HEK293T (cell line): Measurements from ENCODE around the gene SFXN3.

Experiments used
- CTCF ChIA-PET: fragments of 350-600 bp; formaldehyde crosslinking; extraction: SDS; loops from one replicate; lab custom pipeline; 2021; ENCODE audit warnings: antibody characterized with exemption, inconsistent platforms; lab: Yijun Ruan, JAX
- POLR2A ChIA-PET: fragments of 350-600 bp; formaldehyde crosslinking; extraction: SDS; loops from one replicate; lab custom pipeline; 2020; ENCODE audit warnings: antibody characterized with exemption, inconsistent platforms; lab: Yijun Ruan, JAX
- DNase-seq: peaks from one replicate; pipeline ENCODE4 v3.0.0; 2012; ENCODE audit warnings: mixed read lengths; ENCODE audit errors: extremely low spot score
- ARNT ChIP-seq: fragments of 450-650 bp; IDR thresholded peaks from 2 replicates; pipeline ENCODE4 v1.6.1; 2017; ENCODE audit warnings: mild to moderate bottlenecking
- BHLHE40 ChIP-seq: fragments of 450-650 bp; IDR thresholded peaks from 2 replicates; pipeline ENCODE4 v1.6.1; 2016; ENCODE audit warnings: mild to moderate bottlenecking, moderate library complexity, borderline replicate concordance
- CTBP1 ChIP-seq: fragments of 450-650 bp; IDR thresholded peaks from 2 replicates; pipeline ENCODE4 v1.6.1; 2016; ENCODE audit warnings: borderline replicate concordance
- ELF4 ChIP-seq: fragments of 450-650 bp; IDR thresholded peaks from 2 replicates; pipeline ENCODE4 v1.6.1; 2017; ENCODE audit warnings: antibody characterized with exemption
- FOXA1 ChIP-seq: fragments of 450-650 bp; IDR thresholded peaks from 2 replicates; pipeline ENCODE4 v1.6.1; 2016; ENCODE audit warnings: mild to moderate bottlenecking
- FOXK2 ChIP-seq: fragments of 450-650 bp; IDR thresholded peaks from 2 replicates; pipeline ENCODE4 v1.6.1; 2016; ENCODE audit warnings: mild to moderate bottlenecking
- FOXM1 ChIP-seq: fragments of 450-650 bp; IDR thresholded peaks from 2 replicates; pipeline ENCODE4 v1.6.1; 2017; ENCODE audit warnings: mild to moderate bottlenecking, borderline replicate concordance
- HDGF ChIP-seq: fragments of 450-650 bp; IDR thresholded peaks from 2 replicates; pipeline ENCODE4 v1.6.1; 2017; ENCODE audit warnings: antibody characterized with exemption, borderline replicate concordance
- L3MBTL2 ChIP-seq: fragments of 450-650 bp; conservative IDR thresholded peaks from 2 replicates; pipeline ENCODE4 v1.6.1; 2016; ENCODE audit warnings: mild to moderate bottlenecking
- LEF1 ChIP-seq: fragments of 450-650 bp; IDR thresholded peaks from 2 replicates; pipeline ENCODE4 v1.6.1; 2017; ENCODE audit warnings: mild to moderate bottlenecking, borderline replicate concordance
- NFRKB ChIP-seq: fragments of 450-650 bp; IDR thresholded peaks from 2 replicates; pipeline ENCODE4 v1.6.1; 2016; ENCODE audit warnings: mild to moderate bottlenecking, moderate library complexity
- SP1 ChIP-seq: fragments of 450-650 bp; IDR thresholded peaks from 2 replicates; pipeline ENCODE4 v1.6.1; 2017
- SUZ12 ChIP-seq: fragments of 450-650 bp; IDR thresholded peaks from 2 replicates; pipeline ENCODE4 v1.6.1; 2016; ENCODE audit warnings: mild to moderate bottlenecking
- TARDBP ChIP-seq: fragments of 450-650 bp; IDR thresholded peaks from 2 replicates; pipeline ENCODE4 v1.6.1; 2016
- ZNF384 ChIP-seq: fragments of 450-650 bp; IDR thresholded peaks from 2 replicates; pipeline ENCODE4 v1.6.1; 2016
- TF ChIP-seq, protein P1 (sequence below): fragments of 450-650 bp; IDR thresholded peaks from 2 replicates; pipeline ENCODE4 v1.6.1; 2016

SFXN3 gene

DNA sequence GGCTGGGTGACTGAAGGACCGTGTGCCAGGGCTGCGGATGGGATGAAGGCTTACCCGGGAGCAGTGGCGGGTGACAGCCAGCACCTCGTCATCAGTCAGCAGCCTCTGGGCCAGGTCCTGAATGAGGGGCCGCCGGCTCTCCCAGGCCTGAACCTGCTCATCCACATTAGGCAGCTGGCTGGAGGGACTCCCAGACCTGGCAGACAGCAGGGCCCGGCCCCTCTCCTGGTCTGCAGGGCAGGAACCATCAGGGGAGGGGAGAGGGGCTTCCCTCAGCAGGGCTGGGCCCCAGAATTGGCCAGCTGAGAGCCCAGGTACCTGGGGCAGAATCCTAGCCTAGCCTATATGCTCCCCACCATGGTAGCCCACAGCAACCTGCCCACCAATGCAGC, 15.5 kb upstream of the SFXN3 start:
- DNase-seq, result no peak
- TF ChIP-seq BHLHE40 (no peak), SP1 (no peak), LEF1 (no peak), L3MBTL2 (no peak), SUZ12 (no peak), TARDBP (no peak)
- TF ChIP-seq, protein P1, sequence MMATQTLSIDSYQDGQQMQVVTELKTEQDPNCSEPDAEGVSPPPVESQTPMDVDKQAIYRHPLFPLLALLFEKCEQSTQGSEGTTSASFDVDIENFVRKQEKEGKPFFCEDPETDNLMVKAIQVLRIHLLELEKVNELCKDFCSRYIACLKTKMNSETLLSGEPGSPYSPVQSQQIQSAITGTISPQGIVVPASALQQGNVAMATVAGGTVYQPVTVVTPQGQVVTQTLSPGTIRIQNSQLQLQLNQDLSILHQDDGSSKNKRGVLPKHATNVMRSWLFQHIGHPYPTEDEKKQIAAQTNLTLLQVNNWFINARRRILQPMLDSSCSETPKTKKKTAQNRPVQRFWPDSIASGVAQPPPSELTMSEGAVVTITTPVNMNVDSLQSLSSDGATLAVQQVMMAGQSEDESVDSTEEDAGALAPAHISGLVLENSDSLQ, result no peak
- POLR2A ChIA-PET, result interaction anchor here (1.0 to 3.3 kb wide), 4 partner anchors 16 to 32 kb away, joined by 3 to 20 read pairs (median 4); partner anchors contain the start of gene LZTS2
- CTCF ChIA-PET, result interaction anchor here (0.7 to 3.3 kb wide), 3 partner anchors 16 to 36 kb away, joined by 5 to 50 read pairs (median 12); partner anchors contain the start of genes PDZD7 and SFXN3

DNA sequence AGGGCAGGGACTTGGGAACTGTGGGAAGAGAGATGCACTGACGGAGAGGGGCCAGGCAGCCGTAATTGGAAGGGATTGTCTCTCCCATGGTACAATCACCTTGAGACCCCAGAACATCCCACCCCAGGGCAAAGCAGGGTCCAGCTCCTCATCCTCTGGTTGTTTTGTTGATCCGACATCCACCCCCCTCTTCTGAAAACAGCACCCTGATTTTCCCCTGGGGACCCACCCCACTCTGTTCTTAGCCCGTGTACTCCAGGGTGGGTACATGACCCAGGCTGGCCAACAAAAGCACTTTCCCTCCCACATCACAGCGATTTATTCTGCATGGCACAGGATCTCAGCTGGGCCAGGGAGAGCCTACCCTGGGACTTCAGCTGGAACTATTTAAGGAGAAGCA, 14.2 kb upstream of the SFXN3 start:
- DNase-seq, result no peak
- ChIA-PET POLR2A (interaction anchor here (1.7 to 3.4 kb wide), 4 partner anchors 17 to 44 kb away, joined by 4 to 20 read pairs (median 10); partner anchors contain the start of genes KAZALD1 and LZTS2), CTCF (interaction anchor here (0.6 to 3.8 kb wide), 7 partner anchors 13 to 87 kb away, joined by 3 to 50 read pairs (median 7); partner anchors contain the start of genes PDZD7 and SFXN3)
- TF ChIP-seq FOXA1, result no peak
- TF ChIP-seq, protein P1, result no peak
- TF ChIP-seq HDGF, result no peak
- TF ChIP-seq TARDBP, result no peak

DNA sequence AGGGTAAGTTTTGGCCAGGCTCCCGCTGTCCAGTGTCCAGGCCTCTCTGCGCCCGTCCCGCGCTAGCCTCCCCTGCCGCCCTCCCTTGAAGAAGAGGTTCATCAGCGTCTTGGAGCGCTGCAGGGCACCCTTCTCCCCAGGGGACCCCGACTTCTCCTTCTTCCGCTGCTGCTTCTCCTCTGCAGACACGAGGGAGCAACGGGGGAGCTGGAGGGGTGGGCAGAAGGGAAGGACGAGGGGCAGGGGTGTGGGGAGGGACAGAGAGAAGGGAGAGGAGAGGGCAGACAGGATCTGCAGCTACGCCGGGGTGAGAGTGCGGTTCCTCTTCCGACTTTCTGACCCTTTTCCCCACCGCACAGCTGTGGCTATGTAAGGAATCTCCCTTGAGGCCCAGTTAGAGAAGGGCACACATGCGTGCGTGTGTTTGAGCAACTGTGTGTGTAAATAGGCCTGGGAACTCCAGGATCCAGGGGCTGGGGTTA, 12.9 kb upstream of the SFXN3 start:
- TF ChIP-seq NFRKB (no peak), LEF1 (no peak), CTBP1 (no peak), TARDBP (no peak), SUZ12 (no peak), ARNT (no peak), SP1 (no peak), BHLHE40 (no peak), FOXA1 (no peak), ELF4 (no peak), FOXK2 (no peak), ZNF384 (no peak), HDGF (no peak)
- TF ChIP-seq, protein P1, result no peak
- CTCF ChIA-PET, result interaction anchor here (1.0 to 3.8 kb wide), 9 partner anchors 8 to 71 kb away, joined by 3 to 35 read pairs (median 6); partner anchors contain the start of genes PDZD7 and SFXN3

DNA sequence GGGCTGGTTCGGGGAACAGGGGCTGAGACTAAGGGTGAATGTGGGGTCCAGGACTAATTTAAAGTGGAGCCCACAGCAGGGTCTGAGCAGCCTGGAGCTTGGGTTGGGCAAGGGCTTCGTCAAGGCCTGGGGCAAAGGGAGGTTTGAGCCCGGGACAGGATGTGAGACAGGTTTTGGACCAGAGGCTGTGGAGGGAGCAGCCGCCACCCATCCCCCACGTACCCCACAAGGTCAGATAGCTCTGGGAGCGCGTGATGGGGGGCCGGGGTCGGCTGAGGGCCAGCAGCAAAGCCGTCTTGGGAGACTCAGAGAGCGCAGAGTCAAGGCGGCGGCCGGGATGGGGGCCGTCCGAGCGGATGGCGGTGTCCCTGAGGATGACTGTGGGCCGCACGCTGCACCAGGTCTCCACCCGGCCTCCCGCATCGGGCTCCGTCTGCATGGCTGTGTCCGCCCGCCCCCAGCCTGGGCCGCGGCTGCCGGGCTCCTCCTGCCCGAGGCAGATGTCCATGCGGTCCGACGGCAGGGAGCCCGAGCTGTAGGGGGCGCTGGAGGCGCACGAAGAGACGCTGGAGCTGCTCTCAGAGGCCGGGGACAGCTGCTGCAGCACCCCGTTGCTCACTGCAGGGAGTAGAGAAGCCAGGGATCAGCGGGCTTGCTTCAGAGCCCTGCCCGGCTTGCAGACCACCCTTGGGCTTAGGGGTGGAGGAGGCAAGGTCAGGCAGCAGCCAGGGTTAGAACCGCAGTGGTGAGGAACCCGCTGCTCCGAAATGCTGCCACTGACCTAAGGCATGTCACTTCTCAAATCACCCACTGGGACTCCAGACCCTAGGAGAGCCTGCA, 12.2 kb upstream of the SFXN3 start:
- ChIA-PET POLR2A (interaction anchor here (0.6 to 3.4 kb wide), 12 partner anchors 12 to 106 kb away, joined by 3 to 14 read pairs (median 4); partner anchors contain the start of genes KAZALD1, MRPL43, PDZD7 and SFXN3), CTCF (interaction anchor here (0.7 to 3.8 kb wide), 16 partner anchors 9 to 123 kb away, joined by 3 to 35 read pairs (median 4); partner anchors contain the start of genes KAZALD1, PDZD7 and SFXN3)
- TF ChIP-seq FOXM1 (no peak), BHLHE40 (no peak), HDGF (0 out of 2 replicates have a peak, but pooled peaks have one; percentile 31)
- TF ChIP-seq, protein P1, result no peak
- DNase-seq, result peak; percentile 94

More for the DNA sequence above, 12.9 kb upstream of the SFXN3 start:
- no peak for DNase-seq
- POLR2A ChIA-PET, result interaction anchor here (0.9 to 3.4 kb wide), 7 partner anchors 20 to 48 kb away, joined by 3 to 14 read pairs (median 4); partner anchors contain the start of gene KAZALD1

DNA sequence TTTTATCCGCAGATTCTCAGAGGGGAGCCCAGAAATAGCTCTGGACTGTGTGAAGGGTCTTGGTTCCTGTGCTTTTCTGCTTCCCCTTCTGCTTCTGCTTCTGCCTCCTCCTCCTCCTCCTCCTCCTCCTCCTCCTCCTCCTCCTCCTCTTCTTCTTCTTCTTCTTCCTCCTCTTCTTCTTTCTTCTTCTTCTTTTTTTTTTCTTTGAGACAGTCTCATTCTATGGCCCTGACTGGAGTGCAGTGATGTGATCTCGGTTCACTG, 11.7 kb upstream of the SFXN3 start:
- ChIA-PET CTCF (interaction anchor here (0.7 to 3.8 kb wide), 14 partner anchors 9 to 123 kb away, joined by 3 to 35 read pairs (median 5); partner anchors contain the start of genes KAZALD1, PDZD7 and SFXN3), POLR2A (interaction anchor here (0.6 to 3.4 kb wide), 7 partner anchors 11 to 106 kb away, joined by 3 to 14 read pairs (median 4); partner anchors contain the start of genes KAZALD1, MRPL43, PDZD7 and SFXN3)
- DNase-seq, result no peak
- TF ChIP-seq ARNT (no peak), L3MBTL2 (no peak), TARDBP (no peak), ELF4 (no peak), FOXA1 (no peak), ZNF384 (no peak), LEF1 (no peak), CTBP1 (no peak), BHLHE40 (no peak), FOXK2 (no peak), HDGF (no peak), NFRKB (no peak), SUZ12 (no peak), SP1 (no peak), FOXM1 (no peak)
- TF ChIP-seq, protein P1, result no peak
